Activated T-helper 1 cell treated with anti-CD3 and anti-CD28 coated beads, Interleukin-12 subunit alpha, Interleukin-12 subunit beta, Interleukin-2, Interleukin-4 antibody, amounts not matched to agents 30 ng/mL and 10 ng/mL and 1 ng/mL, durations not matched to agents 14 hours and 24 hours and 36 hours (primary cell): ENCODE results near the gene CUL4A. TPM values are rescaled to one million over a fixed set of nuclear protein-coding genes. Genes with fewer than 3 reads are reported as not detected.
A peak's percentile ranks its signal among the peaks of the same experiment; 100 is the strongest.

ENCODE experiments used
- DNase-seq: peaks from one replicate; pipeline ENCODE4 v3.0.0; 2021; ENCODE audit warnings: low spot score
- H3K27ac Mint-ChIP-seq: one replicate; pipeline ENCODE4 v1.8.0; 2021; ENCODE audit warnings: mild to moderate bottlenecking, mixed read lengths
- H3K27me3 Mint-ChIP-seq: one replicate; pipeline ENCODE4 v1.8.0; 2022; ENCODE audit warnings: mild to moderate bottlenecking, moderate library complexity, mixed read lengths; ENCODE audit not compliant: insufficient read depth
- H3K36me3 Mint-ChIP-seq: one replicate; pipeline ENCODE4 v1.8.0; 2021; ENCODE audit warnings: low read depth, mixed read lengths
- H3K4me1 Mint-ChIP-seq: one replicate; pipeline ENCODE4 v1.8.0; 2021; ENCODE audit warnings: low read depth, mixed read lengths
- H3K4me3 Mint-ChIP-seq: one replicate; pipeline ENCODE4 v1.8.0; 2021; ENCODE audit warnings: mild to moderate bottlenecking, moderate library complexity, mixed read lengths
- H3K9me3 Mint-ChIP-seq: one replicate; pipeline ENCODE4 v1.8.0; 2021; ENCODE audit warnings: mixed read lengths
- intact Hi-C: fragments of 100-400 bp; cut with micrococcal nuclease; formaldehyde crosslinking; loops from one replicate; pipeline ENCODE4 v1.15.1; 2024
- total RNA-seq: library from RNA; stranded (reverse); gene quantifications from 2 replicates; pipeline ENCODE4 v1.2.3, GENCODE V29; 2022

CUL4A gene
- total RNA-seq, 1 donor from 2014 or later, result 86.5 TPM

- DNase-seq, result no peak
- intact Hi-C loops, result no loop called here
- Mint-ChIP-seq H3K4me3 (peak overlapping the region; percentile 71), H3K9me3 (no peaks in the 10 kb centered on the region), H3K27me3 (no peaks in the 10 kb centered on the region), H3K27ac (peak overlapping the region; percentile 61), H3K36me3 (peaks cover 63% of the 10 kb centered on the region), H3K4me1 (peaks cover 59% of the 10 kb centered on the region)
Observed at GRCh38 chr13:113184568-113185440, 24.6 kb upstream of the CUL4A start.

- no peaks in the 10 kb centered on the region for H3K27me3 Mint-ChIP-seq
- no peak overlapping the region for H3K4me3 Mint-ChIP-seq
- H3K4me1 Mint-ChIP-seq, result peaks cover 47% of the 10 kb centered on the region
- H3K36me3 Mint-ChIP-seq, result peaks cover 62% of the 10 kb centered on the region
- H3K27ac Mint-ChIP-seq, result no peak overlapping the region
- intact Hi-C loops, result no loop called here
- no peaks in the 10 kb centered on the region for H3K9me3 Mint-ChIP-seq
- no peak for DNase-seq
Observed at GRCh38 chr13:113186061-113186900, 23.1 kb upstream of the CUL4A start.

GRCh38 chr13:113187263-113187669, 22.1 kb upstream of the CUL4A start:
- no peak for DNase-seq
- Mint-ChIP-seq H3K9me3 (no peaks in the 10 kb centered on the region), H3K27ac (peak overlapping the region; percentile 56), H3K4me3 (no peak overlapping the region), H3K4me1 (peaks cover 43% of the 10 kb centered on the region), H3K27me3 (no peaks in the 10 kb centered on the region), H3K36me3 (peaks cover 59% of the 10 kb centered on the region)
- intact Hi-C loops, result no loop called here

GRCh38 chr13:113187883-113188665, 21.3 kb upstream of the CUL4A start:
- Mint-ChIP-seq H3K27ac (no peak overlapping the region), H3K4me3 (no peak overlapping the region)

GRCh38 chr13:113190181-113190580, 19.2 kb upstream of the CUL4A start:
- Mint-ChIP-seq H3K4me3 (no peak overlapping the region), H3K27me3 (no peaks in the 10 kb centered on the region), H3K36me3 (peaks cover 61% of the 10 kb centered on the region), H3K9me3 (no peaks in the 10 kb centered on the region), H3K27ac (no peak overlapping the region), H3K4me1 (peaks cover 38% of the 10 kb centered on the region)
- intact Hi-C loops, result no loop called here
- no peak for DNase-seq

More at GRCh38 chr13:113187883-113188665, 21.3 kb upstream of the CUL4A start:
- no peak for DNase-seq
- Mint-ChIP-seq H3K27me3 (no peaks in the 10 kb centered on the region), H3K9me3 (no peaks in the 10 kb centered on the region), H3K4me1 (peaks cover 43% of the 10 kb centered on the region), H3K36me3 (peaks cover 60% of the 10 kb centered on the region)
- intact Hi-C loops, result loop anchor here (2.0 kb wide), 1 partner anchor 21 kb away; the partner anchor contains the start of genes CUL4A and PCID2

GRCh38 chr13:113192279-113192678, 17.1 kb upstream of the CUL4A start:
- Mint-ChIP-seq H3K27ac (no peak overlapping the region), H3K4me1 (peaks cover 22% of the 10 kb centered on the region), H3K9me3 (no peaks in the 10 kb centered on the region), H3K27me3 (no peaks in the 10 kb centered on the region), H3K4me3 (no peak overlapping the region), H3K36me3 (peaks cover 65% of the 10 kb centered on the region)
- no peak for DNase-seq
- intact Hi-C loops, result no loop called here

GRCh38 chr13:113192902-113193301, 16.5 kb upstream of the CUL4A start:
- DNase-seq, result no peak
- Mint-ChIP-seq H3K4me3 (no peak overlapping the region), H3K4me1 (peaks cover 16% of the 10 kb centered on the region), H3K36me3 (peaks cover 62% of the 10 kb centered on the region), H3K9me3 (no peaks in the 10 kb centered on the region), H3K27me3 (no peaks in the 10 kb centered on the region), H3K27ac (no peak overlapping the region)
- intact Hi-C loops, result no loop called here

- Mint-ChIP-seq H3K4me3 (no peak overlapping the region), H3K36me3 (peaks cover 49% of the 10 kb centered on the region), H3K9me3 (no peaks in the 10 kb centered on the region), H3K27ac (no peak overlapping the region), H3K27me3 (no peaks in the 10 kb centered on the region), H3K4me1 (no peaks in the 10 kb centered on the region)
- no peak for DNase-seq
- intact Hi-C loops, result no loop called here
Observed at GRCh38 chr13:113195360-113195759, 14.1 kb upstream of the CUL4A start.

GRCh38 chr13:113196970-113197737, 12.3 kb upstream of the CUL4A start:
- Mint-ChIP-seq H3K27ac (no peak overlapping the region), H3K36me3 (peaks cover 43% of the 10 kb centered on the region), H3K4me3 (no peak overlapping the region), H3K4me1 (peaks cover 8% of the 10 kb centered on the region), H3K9me3 (no peaks in the 10 kb centered on the region), H3K27me3 (no peaks in the 10 kb centered on the region)
- DNase-seq, result no peak
- intact Hi-C loops, result no loop called here

GRCh38 chr13:113201815-113202214, 7.6 kb upstream of the CUL4A start:
- intact Hi-C loops, result no loop called here
- Mint-ChIP-seq H3K27ac (no peak overlapping the region), H3K27me3 (no peaks in the 10 kb centered on the region), H3K36me3 (peaks cover 29% of the 10 kb centered on the region), H3K9me3 (no peaks in the 10 kb centered on the region), H3K4me1 (peaks cover 47% of the 10 kb centered on the region), H3K4me3 (no peak overlapping the region)
- no peak for DNase-seq

GRCh38 chr13:113202912-113203311, 6.5 kb upstream of the CUL4A start:
- DNase-seq, result no peak
- no peak overlapping the region for H3K27ac Mint-ChIP-seq
- no peak overlapping the region for H3K4me3 Mint-ChIP-seq
- peaks cover 30% of the 10 kb centered on the region for H3K36me3 Mint-ChIP-seq
- intact Hi-C loops, result no loop called here
- H3K27me3 Mint-ChIP-seq, result no peaks in the 10 kb centered on the region
- H3K9me3 Mint-ChIP-seq, result no peaks in the 10 kb centered on the region
- H3K4me1 Mint-ChIP-seq, result peaks cover 58% of the 10 kb centered on the region
